ENCODE measurements around the gene KMT5C.

Gene KMT5C

GRCh38 chr19:55348317-55349034 is 8.8 kb downstream of the KMT5C start:
- no peak for DNase-seq

DNA sequence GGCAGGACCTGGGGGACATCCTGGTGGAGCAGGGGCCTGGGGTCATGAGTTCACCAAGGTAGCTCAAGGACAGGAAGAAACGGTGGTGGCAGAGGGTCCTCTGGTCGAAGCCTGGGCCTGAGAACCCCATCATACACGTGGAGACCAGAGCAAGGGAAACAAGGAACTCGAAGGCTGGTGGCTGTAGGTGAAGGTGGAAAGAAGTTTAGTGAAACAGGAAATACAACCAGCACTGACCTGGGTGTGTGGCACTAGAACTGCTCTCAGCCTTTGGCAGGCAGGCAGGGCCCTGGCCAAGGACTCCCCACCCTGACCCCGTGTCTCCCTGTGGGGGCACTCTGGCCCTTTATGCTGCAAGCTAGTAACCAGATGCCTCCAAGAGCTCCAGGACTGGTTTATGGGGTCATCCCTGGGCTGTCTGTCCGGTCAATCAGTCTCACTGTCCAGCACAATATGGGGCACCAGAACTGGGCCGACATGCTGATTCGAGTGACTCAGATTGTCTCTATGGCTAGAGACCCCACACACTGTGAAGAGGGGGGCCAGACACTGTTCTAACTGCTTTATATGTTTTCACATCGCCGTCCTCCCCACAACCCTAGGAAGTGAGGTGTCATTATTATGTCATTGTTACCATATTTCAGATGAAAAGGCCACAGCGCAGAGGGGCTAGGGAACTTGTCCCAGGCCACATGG is 11.1 kb downstream of the KMT5C start:
- DNase-seq, result no peak

GRCh38 chr19:55352040-55352439 is 12.4 kb downstream of the KMT5C start:
- no peak for DNase-seq

- DNase-seq, result no peak
These were observed 13.0 kb downstream of the KMT5C start for GRCh38 chr19:55352549-55353145.

DNA sequence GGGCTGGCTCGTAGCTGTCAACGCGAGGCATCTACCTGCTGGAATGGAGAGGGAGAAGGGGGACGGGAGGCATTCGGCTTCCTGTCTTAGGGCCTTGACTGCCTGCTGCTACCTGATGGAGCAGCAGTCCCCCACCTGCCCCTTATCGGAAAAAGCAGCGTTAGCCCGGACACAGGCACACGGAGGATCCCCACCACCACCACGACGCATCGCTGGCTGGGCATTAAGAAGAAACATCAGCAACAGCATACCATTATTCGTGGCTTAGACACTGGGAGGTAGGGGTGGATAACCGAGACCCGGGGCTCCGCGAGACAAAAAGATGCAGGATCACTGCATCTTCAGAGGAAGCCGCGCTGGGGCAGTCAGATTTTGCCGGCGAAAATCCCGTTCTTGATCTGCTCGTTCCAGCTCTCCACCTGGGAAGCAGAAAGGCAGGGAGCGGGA is 13.7 kb downstream of the KMT5C start:
- no peak for DNase-seq

DNA sequence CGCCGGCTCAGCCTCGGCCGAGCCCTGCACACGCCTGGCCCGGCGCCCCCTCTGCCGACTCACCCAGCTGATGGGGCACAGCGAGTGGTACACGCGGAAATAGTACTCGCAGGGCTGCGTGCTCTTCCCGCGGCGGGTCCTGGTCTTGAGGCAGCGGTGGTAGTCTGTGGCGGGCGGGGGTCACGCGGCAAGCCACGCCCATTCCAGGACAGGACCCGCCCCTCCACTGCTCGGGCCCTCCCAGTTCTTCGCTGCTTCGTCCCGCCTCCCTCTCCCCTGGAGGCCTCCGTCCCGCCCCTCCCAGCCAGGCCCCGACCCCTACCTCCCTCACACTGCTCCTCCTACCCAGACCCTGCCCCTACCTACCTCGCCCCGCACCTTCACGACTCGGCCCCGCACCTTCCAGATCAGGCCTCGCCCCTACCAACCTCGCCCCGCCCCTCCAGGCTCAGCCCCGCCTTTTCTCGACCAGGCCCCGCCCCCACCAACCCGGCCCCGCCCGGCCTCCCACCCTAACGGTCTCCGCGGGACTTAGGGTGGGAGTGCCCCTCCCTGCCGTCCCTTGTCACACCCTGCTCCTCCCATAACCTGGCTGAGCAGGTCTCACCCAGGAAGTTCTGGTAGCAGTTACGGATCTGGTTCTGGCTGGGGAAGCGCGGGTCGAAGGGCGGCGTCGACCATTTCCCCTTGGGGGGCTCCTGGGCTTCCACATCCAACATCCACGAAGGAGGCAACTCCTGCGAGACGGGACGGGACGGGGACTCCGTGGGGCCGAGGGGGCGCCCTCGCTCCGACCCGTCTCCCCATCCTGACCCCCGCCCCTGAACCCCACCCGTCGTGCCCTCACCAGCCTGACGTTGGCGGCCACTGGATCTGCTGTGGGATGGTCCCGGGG is 14.4 kb downstream of the KMT5C start:
- DNase-seq, result peak in 1 of 2 experiments; percentile 33

- no peak for DNase-seq
These were observed 15.1 kb downstream of the KMT5C start, which contains the start of gene COX6B2 for GRCh38 chr19:55354698-55355212. Gene COX6B2, minus strand, starts transcription at chr19:55354719. Its CDS starts 198 bp downstream, at chr19:55354521.

GRCh38 chr19:55355213-55355821 is 15.6 kb downstream of the KMT5C start:
- no peak for DNase-seq

GRCh38 chr19:55358493-55358892 is 18.8 kb downstream of the KMT5C start:
- no peak for DNase-seq

- no peak for DNase-seq
These were observed 19.6 kb downstream of the KMT5C start for GRCh38 chr19:55358943-55359908.

DNA sequence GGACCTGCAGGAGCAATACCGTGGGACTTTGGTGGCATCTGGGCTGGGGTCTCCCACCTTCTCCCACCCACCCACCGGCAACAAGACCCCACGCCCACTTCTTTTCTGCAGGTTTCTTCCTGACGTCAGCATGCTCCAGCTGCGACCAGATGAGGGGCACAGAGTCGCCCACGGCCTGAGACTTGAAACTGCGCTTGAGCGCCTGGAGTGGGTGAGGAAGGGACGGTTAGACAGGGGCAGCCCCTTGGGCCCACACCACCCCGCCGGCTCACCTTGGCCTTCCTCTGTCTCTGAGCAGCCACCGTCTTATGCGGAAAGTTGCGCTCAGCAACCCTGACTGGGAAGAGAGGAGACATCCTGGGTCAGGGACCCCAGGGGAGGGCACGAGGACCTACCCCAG is 21.2 kb downstream of the KMT5C start:
- DNase-seq, result no peak

DNA sequence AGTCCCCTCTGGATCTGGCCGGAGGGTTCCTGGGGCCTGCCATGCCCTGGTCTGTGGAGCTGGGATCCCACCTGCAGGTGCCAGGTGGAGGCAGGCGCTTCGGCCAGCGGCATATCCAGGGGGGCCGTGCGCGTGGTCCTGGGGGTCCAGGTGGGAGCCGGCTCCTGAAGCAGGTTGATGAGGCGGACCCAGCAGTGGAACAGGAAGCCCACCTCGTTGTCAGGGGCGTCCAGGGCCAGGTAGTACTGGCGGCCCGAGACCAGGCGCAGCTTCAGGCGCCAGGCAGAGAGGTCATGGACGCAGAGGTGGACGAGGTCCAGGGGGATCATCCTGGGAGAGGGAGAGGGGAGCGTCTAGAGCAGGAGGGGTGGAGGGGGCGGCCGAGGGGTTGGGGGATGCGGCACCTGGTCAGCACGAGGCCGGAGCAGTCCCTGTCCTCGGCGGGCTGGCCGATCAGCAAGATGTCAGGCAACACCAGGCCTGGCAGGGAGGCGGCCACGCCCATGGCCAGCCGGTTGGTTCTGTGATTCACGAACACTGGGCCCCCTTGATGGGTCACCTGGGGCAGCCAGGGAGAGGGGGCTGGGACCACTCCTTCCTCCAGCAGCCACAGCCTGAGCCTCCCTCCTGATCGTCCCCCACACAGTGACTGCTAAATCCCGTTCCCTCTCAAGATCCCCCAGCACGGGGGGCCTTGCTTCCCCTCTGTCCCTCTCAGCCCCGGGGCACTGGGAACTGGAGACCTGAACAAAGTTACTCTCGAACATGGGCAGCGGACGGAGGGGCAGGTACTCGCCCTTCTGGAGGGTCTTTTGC is 22.7 kb downstream of the KMT5C start:
- DNase-seq, result no peak

DNA sequence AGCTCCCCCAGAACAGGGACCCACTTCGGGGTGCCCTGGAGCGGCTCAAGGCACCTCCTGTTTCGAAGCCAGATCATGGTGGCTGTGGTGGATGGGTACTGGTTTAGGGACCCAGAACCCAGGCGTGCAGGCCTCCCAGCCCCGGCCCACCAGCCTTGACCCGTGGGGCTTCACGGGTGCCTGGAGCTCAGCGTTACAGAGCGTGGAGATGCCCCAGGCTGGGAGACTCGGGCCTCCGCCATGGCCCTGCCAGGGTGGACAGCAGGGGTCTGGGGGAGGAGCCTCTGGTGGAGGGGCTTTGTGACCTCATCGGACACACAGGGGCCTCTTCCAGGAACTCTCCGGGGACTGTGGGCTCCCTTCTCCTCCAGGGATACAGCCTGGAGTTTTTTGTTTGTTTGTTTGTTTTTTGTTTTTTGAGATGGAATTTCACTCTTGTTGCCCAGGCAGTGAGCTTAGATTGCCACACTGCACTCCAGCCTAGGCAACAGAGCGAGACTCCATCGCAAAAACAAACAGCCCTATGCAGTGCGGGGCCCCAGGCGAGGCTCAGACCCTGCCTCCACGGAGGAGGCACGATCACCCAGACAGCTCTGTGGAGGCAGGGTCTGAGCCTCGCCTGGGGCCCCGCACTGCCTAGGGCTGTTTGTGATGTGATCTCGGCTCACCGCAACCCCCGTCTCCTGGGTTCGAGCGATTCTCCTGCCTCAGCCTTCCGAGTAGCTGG is 23.5 kb downstream of the KMT5C start, which contains the start of gene GARIN5B:
Gene GARIN5B, minus strand, starts transcription at position 271 of the 727 bp plus-strand sequence. Its CDS starts 194 bp downstream, at position 77.
- DNase-seq, result no peak

DNA sequence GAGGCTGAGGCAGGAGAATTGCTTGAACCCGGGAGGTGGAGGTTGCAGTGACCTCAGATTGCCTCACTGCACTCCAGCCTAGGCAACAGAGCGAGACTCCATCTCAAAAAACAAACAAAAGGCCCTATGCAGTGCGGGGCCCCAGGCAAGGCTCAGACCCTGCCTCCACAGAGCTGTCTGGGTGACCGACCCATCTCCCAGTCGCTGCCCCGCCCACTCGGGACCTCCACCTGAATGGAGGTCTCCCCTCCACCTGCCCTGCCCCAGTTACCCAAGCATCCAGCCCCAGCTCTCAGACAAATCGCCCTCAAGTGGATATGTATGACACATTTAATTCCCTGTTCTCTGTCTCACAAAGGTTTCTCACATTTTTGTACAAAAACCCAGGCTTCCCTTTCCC is 25.6 kb downstream of the KMT5C start:
- no peak for DNase-seq

DNA sequence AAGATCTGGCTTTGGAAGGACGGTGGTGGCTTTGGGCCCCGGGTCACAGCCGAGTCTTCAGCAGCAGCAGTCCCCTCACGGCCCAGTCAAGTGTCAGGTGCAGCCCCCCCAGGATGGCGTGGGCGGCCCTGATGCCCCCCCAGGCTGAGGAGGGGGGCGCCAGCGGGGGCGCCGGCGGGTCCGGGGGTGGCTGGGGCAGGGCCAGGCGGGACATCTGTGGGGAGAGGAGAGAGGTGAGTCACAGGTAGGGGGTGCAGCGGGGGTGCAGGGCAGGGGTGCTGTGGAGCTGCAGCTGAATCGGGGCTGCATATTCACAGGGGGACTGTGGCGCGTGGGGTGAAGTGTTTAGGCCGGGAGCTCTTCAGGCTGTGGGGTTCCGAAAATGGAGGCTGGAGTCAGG is 26.3 kb downstream of the KMT5C start:
- DNase-seq, result no peak

- no peak for DNase-seq
These were observed 27.1 kb downstream of the KMT5C start for GRCh38 chr19:55366790-55367189.

DNA sequence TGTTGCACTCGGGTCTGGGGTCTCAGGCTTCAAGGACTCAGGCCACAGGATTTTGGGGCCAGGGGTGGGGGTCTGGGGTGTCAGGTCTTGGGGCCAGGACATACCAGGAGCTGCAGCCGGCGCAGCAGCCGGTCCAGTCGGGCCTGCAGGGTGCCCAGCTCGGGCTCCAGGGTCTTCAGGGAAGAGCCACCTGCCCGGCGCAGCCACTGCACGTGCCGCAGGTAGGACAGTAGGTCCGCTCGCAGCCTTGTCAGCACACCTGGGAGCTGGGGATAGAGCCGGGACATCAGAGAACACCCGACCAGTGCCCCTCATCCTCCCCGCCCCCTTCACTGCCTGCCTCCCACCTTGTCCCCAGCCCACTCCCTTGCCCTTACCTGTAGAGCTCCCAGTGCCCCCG is 28.4 kb downstream of the KMT5C start:
- DNase-seq, result no peak

DNA sequence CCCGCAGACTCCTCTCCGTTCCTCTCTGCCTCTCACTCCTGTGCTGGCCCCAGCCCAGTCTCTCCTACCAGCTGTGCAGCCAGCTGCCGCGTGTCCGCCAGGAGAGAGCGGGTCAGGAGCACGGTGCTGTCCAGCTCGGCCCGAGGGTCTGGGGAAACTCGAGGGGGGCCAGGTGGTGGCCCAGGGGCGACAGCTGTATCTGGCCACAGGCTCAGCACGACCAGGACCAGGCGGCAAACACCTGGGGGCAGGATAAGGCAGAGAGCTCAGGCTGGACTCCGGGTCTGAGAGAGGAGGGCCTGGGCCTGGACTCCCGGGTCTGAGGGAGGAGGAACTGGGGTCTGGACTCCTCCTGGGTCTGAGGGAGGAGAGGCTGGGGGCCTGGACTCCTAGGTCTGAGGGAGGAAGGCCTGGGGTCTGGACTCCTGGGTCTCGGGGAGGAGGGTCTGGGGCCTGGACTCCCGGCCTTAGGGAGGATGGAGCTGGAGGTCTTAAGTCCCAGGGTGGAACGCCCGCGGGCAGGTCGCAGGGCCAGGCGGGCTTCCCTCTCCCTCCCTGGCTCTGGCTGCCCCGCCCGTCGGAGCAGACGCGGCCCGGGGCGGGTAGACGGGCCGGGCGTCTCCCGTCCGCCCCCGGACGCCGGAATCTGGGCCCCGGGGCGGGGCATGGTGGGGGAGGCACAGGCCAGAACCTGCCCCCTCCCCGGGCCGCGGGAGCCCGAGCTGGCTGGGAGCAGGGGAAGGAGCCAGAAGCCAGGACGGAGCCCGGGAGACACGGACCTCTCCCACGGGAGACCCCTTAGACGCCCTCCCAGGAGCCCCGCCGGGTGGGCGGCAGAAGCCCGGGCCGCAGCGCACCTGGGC is 29.3 kb downstream of the KMT5C start:
- no peak for DNase-seq
